ENCODE measurements around the gene TMEM231.
"Not testable (repeated sequence)": the region's sequence is repeated elsewhere in the genome, so short reads cannot be mapped to it uniquely, and the experiment has no call there.

TMEM231 gene

DNA sequence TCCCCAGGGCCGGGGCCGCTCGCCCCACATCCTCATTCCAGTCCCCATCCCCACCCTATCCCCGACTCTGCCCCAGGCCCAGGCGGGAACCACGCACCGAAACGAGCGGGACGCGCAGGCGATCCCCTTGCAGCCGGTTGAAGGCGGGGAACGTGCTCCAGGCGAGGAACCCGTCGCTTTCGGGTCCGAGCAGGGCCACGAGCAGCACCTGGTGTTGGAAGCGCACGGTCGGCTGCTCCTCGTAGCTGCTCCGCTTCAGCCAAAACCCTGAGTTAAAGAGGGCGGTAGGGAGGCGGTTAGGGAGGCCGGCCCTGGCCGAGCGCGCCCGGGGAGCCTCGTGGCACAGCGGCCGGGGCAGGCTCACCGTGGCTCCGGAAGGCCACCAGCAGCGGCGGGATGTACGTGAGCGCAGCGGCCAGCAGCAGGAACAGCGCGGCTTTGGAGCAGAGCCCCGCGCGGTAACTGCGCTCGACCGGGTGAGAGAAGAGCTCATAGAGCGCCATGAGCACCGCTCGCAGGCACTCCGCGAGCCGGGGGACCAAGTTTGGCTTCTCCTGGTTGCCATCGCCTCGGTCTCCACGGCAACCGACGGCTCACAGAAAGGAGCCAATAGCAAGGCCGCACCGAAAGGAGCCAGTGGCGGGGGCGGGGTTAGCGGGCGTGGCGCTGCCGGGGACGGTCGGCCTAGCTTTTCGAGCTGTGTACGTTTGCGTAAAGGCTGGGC lies at the start of gene TMEM231:
TMEM231 (minus strand) TSS at position 546 of the 724 bp plus-strand sequence; CDS start at position 503, 43 bp downstream.
- DNase-seq = peak; percentile 74 to 84

DNA sequence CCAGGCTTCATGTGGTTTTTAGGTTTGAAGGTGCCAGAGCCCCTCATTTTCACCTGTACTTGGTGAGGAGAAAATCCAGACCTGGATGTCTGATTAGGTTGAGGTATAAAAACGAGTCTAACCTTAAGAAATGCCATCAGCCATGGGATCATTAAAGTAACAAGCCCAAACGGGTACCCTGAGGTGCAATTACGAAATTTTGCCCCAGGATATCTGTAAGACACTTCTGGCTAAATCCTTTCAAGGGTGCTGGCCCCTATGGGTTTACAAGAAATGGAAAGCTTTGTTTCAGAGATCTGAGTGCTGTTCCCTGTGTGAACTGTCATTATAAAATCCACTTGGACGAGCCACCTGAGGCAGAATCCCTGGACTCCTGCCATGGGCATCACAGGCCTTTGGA lies 47.2 kb upstream of the TMEM231 start:
- no peak for DNase-seq

- DNase-seq = no peak
These were observed 43.6 kb upstream of the TMEM231 start for GRCh38 chr16:75599452-75600277.

- DNase-seq = no peak
These were observed 38.1 kb upstream of the TMEM231 start for GRCh38 chr16:75593825-75594820.

DNA sequence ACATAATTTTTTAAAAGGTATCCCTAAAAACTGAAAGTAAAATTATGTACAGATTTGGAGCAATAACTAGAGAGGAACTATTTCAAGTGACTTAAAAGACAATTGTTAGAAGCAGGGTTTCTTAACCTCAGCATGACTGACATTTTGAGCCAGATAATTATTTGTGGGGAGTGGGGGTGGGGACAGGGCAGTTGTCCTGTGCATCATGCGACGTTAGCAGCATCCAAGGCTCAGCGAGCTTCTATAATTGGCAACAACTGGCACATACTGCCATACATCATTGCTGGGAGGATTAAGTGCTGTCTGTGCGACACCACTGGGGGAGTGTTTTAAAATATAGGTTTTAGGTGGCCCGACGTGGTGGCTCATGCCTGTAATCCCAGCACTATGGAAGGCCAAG lies 37.3 kb upstream of the TMEM231 start:
- DNase-seq = no peak

- not testable (repeated sequence) for DNase-seq
These were observed 35.9 kb upstream of the TMEM231 start for GRCh38 chr16:75591927-75592326.

- no peak for DNase-seq
These were observed 35.1 kb upstream of the TMEM231 start for GRCh38 chr16:75590920-75591843.

DNA sequence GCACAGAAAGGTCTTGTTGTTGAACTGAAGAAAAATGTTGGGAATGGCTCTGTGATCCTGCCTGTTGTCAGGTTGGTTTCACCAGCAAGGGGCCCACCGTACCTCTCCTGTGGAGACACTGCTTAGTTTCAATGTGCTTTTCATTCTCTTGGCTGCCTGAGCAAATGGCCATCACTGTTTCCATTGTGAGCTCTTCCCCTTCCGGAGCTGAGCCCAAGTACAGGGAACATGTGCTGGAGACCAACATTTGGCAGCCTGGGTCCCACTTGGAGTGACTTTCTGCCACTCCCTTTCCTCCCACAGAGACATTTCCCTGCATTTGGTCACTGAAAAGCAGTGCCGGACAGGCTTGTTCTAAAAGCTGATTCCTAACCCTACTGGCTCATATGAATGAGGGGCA lies 33.3 kb upstream of the TMEM231 start:
- no peak for DNase-seq

- DNase-seq = no peak
These were observed 32.7 kb upstream of the TMEM231 start for GRCh38 chr16:75588716-75589115.

DNA sequence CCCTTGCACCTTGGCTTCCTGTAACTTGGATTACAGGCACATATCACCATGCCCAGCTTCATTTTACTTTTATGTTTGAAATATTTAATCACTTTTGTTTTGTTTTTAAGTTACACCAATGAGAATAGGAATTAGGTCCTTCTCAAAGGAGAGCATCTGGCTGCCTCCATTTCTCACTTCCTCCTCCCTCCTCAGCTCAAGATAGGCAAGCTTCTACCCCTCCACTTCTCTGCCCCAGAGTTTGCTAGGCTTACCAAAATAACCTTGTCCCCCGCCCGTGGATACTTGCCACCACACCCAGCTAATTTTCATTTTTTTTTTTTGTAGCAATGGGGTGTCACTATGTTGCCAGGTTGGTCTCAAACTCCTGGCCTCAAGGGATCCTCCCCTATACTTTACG lies 28.1 kb upstream of the TMEM231 start:
- no peak for DNase-seq

GRCh38 chr16:75579281-75579834 lies 23.3 kb upstream of the TMEM231 start:
- DNase-seq = no peak

- no peak for DNase-seq
These were observed 22.7 kb upstream of the TMEM231 start for GRCh38 chr16:75578725-75579124.

DNA sequence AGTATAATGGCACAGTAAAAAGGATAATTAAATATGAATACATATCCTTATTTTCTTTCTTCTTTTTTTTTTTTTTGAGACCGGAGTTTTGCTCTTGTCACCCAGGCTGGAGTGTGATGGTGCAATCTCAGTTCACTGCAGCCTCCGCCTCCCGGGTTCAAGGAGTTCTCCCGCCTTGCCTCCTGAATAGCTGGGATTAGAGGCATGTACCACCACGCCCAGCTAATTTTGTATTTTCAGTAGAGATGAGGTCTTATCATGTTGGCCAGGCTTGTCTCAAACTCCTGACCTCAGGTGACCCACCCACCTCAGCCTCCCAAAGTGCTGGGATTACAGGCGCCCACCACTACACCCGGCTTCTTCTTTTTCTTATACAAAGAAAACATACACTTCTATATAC lies 22.2 kb upstream of the TMEM231 start:
- no peak for DNase-seq

- DNase-seq = no peak
These were observed 20.3 kb upstream of the TMEM231 start for GRCh38 chr16:75576384-75576811.

DNA sequence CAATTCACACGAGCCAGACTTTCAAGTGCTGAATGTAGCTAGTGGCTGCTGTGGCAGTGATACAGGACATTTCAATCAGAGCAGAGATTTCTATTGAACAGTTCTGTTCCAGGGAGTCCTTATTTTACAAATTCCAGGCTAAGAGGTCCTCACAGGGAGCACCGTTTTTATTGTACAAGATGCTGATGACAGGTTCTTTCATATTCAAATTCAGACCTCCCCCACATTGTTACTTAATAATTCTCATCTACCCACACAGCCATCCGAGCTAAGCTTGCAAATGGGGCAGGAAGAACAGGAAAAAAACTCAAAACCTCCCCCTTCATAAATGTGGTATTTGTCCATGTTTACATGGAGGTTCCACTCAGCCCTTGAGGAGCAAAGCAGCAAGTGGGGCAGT lies 19.9 kb upstream of the TMEM231 start:
- DNase-seq = no peak

GRCh38 chr16:75573955-75574354 lies 17.9 kb upstream of the TMEM231 start:
- DNase-seq = no peak

GRCh38 chr16:75572864-75573542 lies 17.0 kb upstream of the TMEM231 start:
- DNase-seq = no peak

DNA sequence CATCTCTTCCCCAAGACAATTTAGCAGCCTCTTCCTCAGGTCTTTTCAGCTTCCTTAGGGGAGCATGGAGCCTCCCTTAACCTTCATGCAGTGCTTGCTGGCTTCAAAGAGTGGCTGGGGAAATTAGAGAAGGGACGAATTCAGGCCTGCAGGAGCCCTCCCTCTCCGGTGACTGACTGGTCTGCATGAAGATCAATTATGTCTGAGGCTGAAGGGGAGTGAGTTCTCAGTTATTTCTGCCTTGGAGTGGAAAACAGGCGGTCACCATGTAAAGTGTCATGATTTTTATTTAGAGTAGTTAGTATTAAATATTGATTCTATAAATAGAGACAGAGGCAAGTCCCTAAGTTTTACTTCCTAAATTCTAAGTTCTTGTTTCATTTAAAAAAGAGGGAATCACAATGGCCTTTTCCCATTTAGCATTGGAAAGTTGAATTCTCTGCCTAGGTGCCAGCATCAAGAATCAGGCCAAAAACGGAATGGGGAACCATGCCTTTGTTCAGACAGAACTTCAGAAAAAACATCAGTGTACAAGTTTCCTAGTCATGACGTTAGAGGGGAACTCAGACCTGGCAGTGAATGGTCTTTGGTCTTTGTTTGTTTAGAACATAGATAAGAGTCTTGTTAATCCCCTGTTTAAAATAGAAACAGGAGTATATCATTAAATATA lies 14.5 kb upstream of the TMEM231 start:
- DNase-seq = no peak

- DNase-seq = no peak
These were observed 11.9 kb upstream of the TMEM231 start for GRCh38 chr16:75567911-75568310.

- no peak for DNase-seq
These were observed 10.8 kb upstream of the TMEM231 start for GRCh38 chr16:75566758-75567255.

Measured in AML-193 (cell line).